Panc1 (cell line): Measurements from ENCODE around the gene TMEM208. TPM values are rescaled to one million over a fixed set of nuclear protein-coding genes. Genes with fewer than 3 reads are reported as not detected.

ENCODE experiments used
- ATAC-seq: fragments of 200-7000 bp; cut with Tn5 transposase; 2 replicates; pipeline ENCODE4 v1.9.1; 2020; ENCODE audit warnings: mild to moderate bottlenecking, moderate library complexity
- BruUV-seq: library from RNA; stranded (reverse); fragments of 400-500 nt; replicated peaks from 2 replicates; lab custom pipeline; 2021; lab: Mats Ljungman, UMichigan
- CTCF ChIA-PET: fragments of 300-600 bp; sonication (Branson Sonifier 250); formaldehyde crosslinking; loops from one replicate; lab custom pipeline; 2022; ENCODE audit warnings: antibody characterized with exemption; lab: Charles Lee
- POLR2A ChIA-PET: fragments of 300-600 bp; sonication (Branson Sonifier 250); formaldehyde crosslinking; loops from one replicate; lab custom pipeline; 2022; ENCODE audit warnings: antibody characterized with exemption; lab: Charles Lee
- DNase-seq: peaks from one replicate; pipeline ENCODE4 v3.0.0-alpha.2; 2010; ENCODE audit warnings: low read depth, low spot score
- H3K27ac ChIP-seq: 2 replicates; pipeline ENCODE4 v1.5.1; 2011; ENCODE audit warnings: mild to moderate bottlenecking, low read length, inconsistent platforms
- H3K27me3 ChIP-seq: fragments of 200-500 bp; sonication (Bioruptor generic); 2 replicates; pipeline ENCODE4 v1.6.0; 2014; ENCODE audit warnings: low read length, inconsistent platforms; ENCODE audit not compliant: control insufficient read depth, insufficient read depth
- H3K36me3 ChIP-seq: fragments of 200-500 bp; sonication (Bioruptor generic); 2 replicates; pipeline ENCODE4 v1.5.1; 2014; ENCODE audit warnings: inconsistent platforms, mild to moderate bottlenecking, low read length, moderate library complexity; ENCODE audit not compliant: control insufficient read depth, insufficient read depth
- H3K4me1 ChIP-seq: 2 replicates; pipeline ENCODE4 v1.5.1; 2011; ENCODE audit warnings: inconsistent platforms, mild to moderate bottlenecking, low read length, moderate library complexity; ENCODE audit not compliant: control insufficient read depth, insufficient read depth
- H3K4me3 ChIP-seq, 2 experiments: 2 replicates each; pipeline ENCODE4 v1.5.1; 2011 to 2012; ENCODE audit warnings: low read depth in 2 of 2, low read length in 2 of 2, mild to moderate bottlenecking in 2 of 2, inconsistent platforms in 1 of 2, moderate library complexity in 1 of 2
- H3K9me3 ChIP-seq: fragments of 200-500 bp; sonication (Bioruptor generic); 2 replicates; pipeline ENCODE4 v1.5.1; 2014; ENCODE audit warnings: low read depth, mild to moderate bottlenecking, inconsistent platforms, low read length, moderate library complexity; ENCODE audit not compliant: control insufficient read depth, insufficient read depth
- CTCF ChIP-seq: fragments of 450-650 bp; IDR thresholded peaks from 2 replicates; pipeline ENCODE4 v1.5.1; 2017; ENCODE audit warnings: mild to moderate bottlenecking
- POLR2AphosphoS5 ChIP-seq: IDR thresholded peaks from 2 replicates; pipeline ENCODE4 v1.6.1; 2012; ENCODE audit warnings: mild to moderate bottlenecking, low read depth, low read length, moderate library complexity
- REST ChIP-seq, 2 experiments: IDR thresholded peaks; 2 replicates each; pipeline ENCODE4 v1.6.1; 2011 to 2012; ENCODE audit warnings: low read depth in 2 of 2, control low read depth in 1 of 2, low read length in 1 of 2, mild to moderate bottlenecking in 1 of 2, moderate library complexity in 1 of 2; ENCODE audit not compliant: insufficient read depth in 1 of 2
- SIN3A ChIP-seq: IDR thresholded peaks from 2 replicates; pipeline ENCODE4 v1.6.1; 2012; ENCODE audit warnings: low read depth, mild to moderate bottlenecking, low read length, moderate library complexity, borderline replicate concordance; ENCODE audit not compliant: insufficient read depth
- TCF7L2 ChIP-seq: IDR thresholded peaks from 2 replicates; pipeline ENCODE4 v1.6.1; 2011; ENCODE audit warnings: mild to moderate bottlenecking, low read depth, low read length, inconsistent platforms
- in situ Hi-C: cut with HindIII; loops from 2 replicates; pipeline ENCODE4 v1.10.0; 2016; ENCODE audit warnings: low sequenced_read_pairs, low pct_unique_long_range_greater_than_20kb
- intact Hi-C: fragments of 100-400 bp; cut with micrococcal nuclease; formaldehyde crosslinking; loops from one replicate; pipeline ENCODE4 v1.10.0; 2022; ENCODE audit not compliant: unreplicated experiment
- total RNA-seq: library from RNA; stranded (reverse); gene quantifications from one replicate; pipeline ENCODE4 v1.2.1, GENCODE V29; 2021; ENCODE audit not compliant: unreplicated experiment

The TMEM208 gene
- total RNA-seq, 1 experiment from 2014 or later: 25.6 TPM

GRCh38 chr16:67210069-67210937 is 16.6 kb upstream of the TMEM208 start:
- no peak for DNase-seq
- Histone ChIP-seq H3K27me3 (no peaks in the 10 kb centered on the region), H3K4me3 (no peak overlapping the region), H3K9me3 (no peaks in the 10 kb centered on the region), H3K27ac (no peak overlapping the region), H3K4me1 (peaks cover 18% of the 10 kb centered on the region), H3K36me3 (no peaks in the 10 kb centered on the region)
- in situ Hi-C loops: no loop called here
- no TSS peak for BruUV-seq
- no peak for ATAC-seq
- intact Hi-C loops: no loop called here
- POLR2A ChIA-PET: interaction anchor here (0.6 kb wide), 1 partner anchor 122 kb away, joined by 3 read pairs; no protein-coding TSS in a partner anchor
- CTCF ChIA-PET: no interaction called here
- TF ChIP-seq POLR2AphosphoS5: no peak
- TF ChIP-seq SIN3A: no peak
- no peak for TF ChIP-seq CTCF
- TF ChIP-seq REST (IDR thresholded peaks at IDR 0.05; ENCODE audit: insufficient read depth in 1 of 2, low read depth in 2 of 2, low read length in 1 of 2): no peak
- no peak for TF ChIP-seq TCF7L2

- no peak overlapping the region for H3K4me3 ChIP-seq
- intact Hi-C loops (no loop called here), in situ Hi-C loops (no loop called here)
- no peak overlapping the region for H3K27ac ChIP-seq
- no peaks in the 10 kb centered on the region for H3K36me3 ChIP-seq
- ATAC-seq (no peak), DNase-seq (no peak)
- CTCF ChIA-PET: no interaction called here
- POLR2A ChIA-PET: no interaction called here
- H3K4me1 ChIP-seq: peaks cover 12% of the 10 kb centered on the region
- H3K9me3 ChIP-seq: no peaks in the 10 kb centered on the region
- BruUV-seq: no TSS peak
- TF ChIP-seq TCF7L2: no peak
- no peak for TF ChIP-seq POLR2AphosphoS5
- TF ChIP-seq SIN3A: no peak
- TF ChIP-seq CTCF: no peak
- no peak for TF ChIP-seq REST (IDR thresholded peaks at IDR 0.05; ENCODE audit: insufficient read depth in 1 of 2, low read depth in 2 of 2, low read length in 1 of 2)
- H3K27me3 ChIP-seq: no peaks in the 10 kb centered on the region
These were observed 15.3 kb upstream of the TMEM208 start for GRCh38 chr16:67211674-67212073.
